HEK293 (cell line): ENCODE results near the gene OPTN.

Experiments used
- CTCF ChIA-PET: fragments of 350-600 bp; formaldehyde crosslinking; extraction: SDS; loops from one replicate; lab custom pipeline; 2021; ENCODE audit warnings: antibody characterized with exemption; lab: Yijun Ruan, JAX
- POLR2A ChIA-PET: fragments of 300-600 bp; formaldehyde crosslinking; extraction: SDS; loops from one replicate; lab custom pipeline; 2020; ENCODE audit warnings: antibody characterized with exemption, inconsistent platforms; lab: Yijun Ruan, JAX
- H3K27ac ChIP-seq: fragments of 200-500 bp; sonication (Bioruptor generic); 2 replicates; pipeline ENCODE4 v1.5.1; 2014; ENCODE audit warnings: low read depth, low read length, control low read depth, inconsistent platforms; ENCODE audit errors: extremely low read depth
- H3K36me3 ChIP-seq, 2 experiments: fragments of 200-500 bp in 1 of 2; sonication (Bioruptor generic) in 1 of 2; 1 replicate in 1 of 2; 2 replicates in 1 of 2; pipeline ENCODE4 v1.5.1; 2014 to 2017; ENCODE audit warnings: inconsistent platforms in 2 of 2, low read length in 2 of 2; ENCODE audit not compliant: control insufficient read depth in 2 of 2, insufficient read depth in 1 of 2
- H3K4me1 ChIP-seq: fragments of 200-500 bp; sonication (Bioruptor generic); 2 replicates; pipeline ENCODE4 v1.5.1; 2014; ENCODE audit warnings: mild to moderate bottlenecking, low read length, inconsistent platforms; ENCODE audit not compliant: control insufficient read depth, insufficient read depth
- H3K4me3 ChIP-seq: 2 replicates; pipeline ENCODE4 v1.5.1; 2011; ENCODE audit warnings: low read depth, mild to moderate bottlenecking, control low read depth, low read length, moderate library complexity
- H3K9me3 ChIP-seq: fragments of 200-500 bp; sonication (Bioruptor generic); 2 replicates; pipeline ENCODE4 v1.5.1; 2014; ENCODE audit warnings: low read depth, low read length, inconsistent platforms; ENCODE audit not compliant: control insufficient read depth, insufficient read depth
- GLI4 ChIP-seq: fragments of 450-650 bp; formaldehyde crosslinking; IDR thresholded peaks from 2 replicates; pipeline ENCODE4 v1.5.1; 2016; ENCODE audit warnings: missing biosample characterization, missing genetic modification characterization
- HOXD13 ChIP-seq: sonication (generic); formaldehyde crosslinking; IDR thresholded peaks from 2 replicates; pipeline ENCODE4 v1.8.0; 2022; ENCODE audit warnings: missing genetic modification reagents, borderline replicate concordance
- IKZF3 ChIP-seq: fragments of 450-650 bp; IDR thresholded peaks from 2 replicates; pipeline ENCODE4 v1.5.0; 2018; ENCODE audit warnings: missing biosample characterization, mild to moderate bottlenecking, missing genetic modification characterization, moderate library complexity
- KLF1 ChIP-seq: fragments of 450-650 bp; formaldehyde crosslinking; IDR thresholded peaks from 2 replicates; pipeline ENCODE4 v1.5.1; 2016; ENCODE audit warnings: missing biosample characterization, missing genetic modification characterization
- MEIS1 ChIP-seq: sonication (generic); formaldehyde crosslinking; IDR thresholded peaks from 2 replicates; pipeline ENCODE4 v1.8.1; 2022; ENCODE audit warnings: missing genetic modification reagents, mild to moderate bottlenecking, borderline replicate concordance
- OVOL3 ChIP-seq: fragments of 450-650 bp; formaldehyde crosslinking; IDR thresholded peaks from 2 replicates; pipeline ENCODE4 v1.5.1; 2016; ENCODE audit warnings: missing biosample characterization, missing genetic modification characterization
- SP2 ChIP-seq: fragments of 450-650 bp; formaldehyde crosslinking; IDR thresholded peaks from 2 replicates; pipeline ENCODE4 v1.5.1; 2016; ENCODE audit warnings: missing biosample characterization, missing genetic modification characterization
- WT1 ChIP-seq: fragments of 450-650 bp; formaldehyde crosslinking; IDR thresholded peaks from 2 replicates; pipeline ENCODE4 v1.5.1; 2016; ENCODE audit warnings: missing biosample characterization, missing genetic modification characterization
- ZFP37 ChIP-seq: fragments of 450-650 bp; formaldehyde crosslinking; IDR thresholded peaks from 2 replicates; pipeline ENCODE4 v1.5.1; 2016; ENCODE audit warnings: missing biosample characterization, missing genetic modification characterization
- ZNF155 ChIP-seq: fragments of 450-650 bp; formaldehyde crosslinking; IDR thresholded peaks from 2 replicates; pipeline ENCODE4 v1.5.1; 2016; ENCODE audit warnings: missing biosample characterization, missing genetic modification characterization
- ZNF175 ChIP-seq: fragments of 450-650 bp; formaldehyde crosslinking; IDR thresholded peaks from 2 replicates; pipeline ENCODE4 v1.5.1; 2016; ENCODE audit warnings: missing biosample characterization, missing genetic modification characterization
- ZNF184 ChIP-seq: fragments of 450-650 bp; IDR thresholded peaks from 2 replicates; pipeline ENCODE4 v1.5.1; 2018; ENCODE audit warnings: missing biosample characterization, mild to moderate bottlenecking, missing genetic modification characterization
- ZNF2 ChIP-seq: fragments of 450-650 bp; formaldehyde crosslinking; IDR thresholded peaks from 2 replicates; pipeline ENCODE4 v1.5.1; 2016; ENCODE audit warnings: missing biosample characterization, missing genetic modification characterization
- ZNF302 ChIP-seq: fragments of 450-650 bp; formaldehyde crosslinking; IDR thresholded peaks from 2 replicates; pipeline ENCODE4 v1.5.1; 2016; ENCODE audit warnings: missing biosample characterization, missing genetic modification characterization, low read depth
- ZNF324 ChIP-seq: fragments of 450-650 bp; formaldehyde crosslinking; IDR thresholded peaks from 2 replicates; pipeline ENCODE4 v1.5.1; 2016; ENCODE audit warnings: missing biosample characterization, missing genetic modification characterization
- ZNF558 ChIP-seq: fragments of 450-650 bp; formaldehyde crosslinking; IDR thresholded peaks from 2 replicates; pipeline ENCODE4 v1.5.1; 2016; ENCODE audit warnings: missing biosample characterization, missing genetic modification characterization
- ZNF560 ChIP-seq: fragments of 450-650 bp; formaldehyde crosslinking; IDR thresholded peaks from 2 replicates; pipeline ENCODE4 v1.5.1; 2017; ENCODE audit warnings: missing biosample characterization, missing genetic modification characterization, borderline replicate concordance
- ZNF768 ChIP-seq: fragments of 450-650 bp; formaldehyde crosslinking; IDR thresholded peaks from 2 replicates; pipeline ENCODE4 v1.5.1; 2018; ENCODE audit warnings: missing biosample characterization, mild to moderate bottlenecking, missing genetic modification characterization
- TF ChIP-seq, protein P1 (sequence below): fragments of 450-650 bp; formaldehyde crosslinking; IDR thresholded peaks from 2 replicates; pipeline ENCODE4 v1.5.0; 2017; ENCODE audit warnings: missing biosample characterization, missing genetic modification characterization, borderline replicate concordance

OPTN gene

DNA sequence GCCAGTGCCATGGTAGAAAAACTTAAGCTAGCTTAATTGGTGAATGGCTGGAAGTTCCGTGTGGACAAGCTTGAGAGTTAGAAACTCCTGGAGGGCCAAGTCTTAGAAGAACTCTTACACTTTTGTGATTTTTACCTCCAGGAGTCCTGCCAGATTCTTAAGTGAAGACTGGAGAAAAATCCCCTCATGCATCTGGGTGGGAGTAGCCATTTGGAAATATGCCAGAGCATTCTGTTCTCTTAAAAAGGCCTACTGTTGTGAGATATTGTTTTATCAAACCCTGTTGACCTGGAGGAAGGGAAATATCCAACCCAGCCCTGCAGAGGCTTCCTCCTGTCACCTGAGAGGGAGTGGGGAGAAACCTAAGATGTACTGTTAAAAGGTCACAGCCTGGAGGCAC is 43.8 kb downstream of the OPTN start:
- TF ChIP-seq, protein P1, sequence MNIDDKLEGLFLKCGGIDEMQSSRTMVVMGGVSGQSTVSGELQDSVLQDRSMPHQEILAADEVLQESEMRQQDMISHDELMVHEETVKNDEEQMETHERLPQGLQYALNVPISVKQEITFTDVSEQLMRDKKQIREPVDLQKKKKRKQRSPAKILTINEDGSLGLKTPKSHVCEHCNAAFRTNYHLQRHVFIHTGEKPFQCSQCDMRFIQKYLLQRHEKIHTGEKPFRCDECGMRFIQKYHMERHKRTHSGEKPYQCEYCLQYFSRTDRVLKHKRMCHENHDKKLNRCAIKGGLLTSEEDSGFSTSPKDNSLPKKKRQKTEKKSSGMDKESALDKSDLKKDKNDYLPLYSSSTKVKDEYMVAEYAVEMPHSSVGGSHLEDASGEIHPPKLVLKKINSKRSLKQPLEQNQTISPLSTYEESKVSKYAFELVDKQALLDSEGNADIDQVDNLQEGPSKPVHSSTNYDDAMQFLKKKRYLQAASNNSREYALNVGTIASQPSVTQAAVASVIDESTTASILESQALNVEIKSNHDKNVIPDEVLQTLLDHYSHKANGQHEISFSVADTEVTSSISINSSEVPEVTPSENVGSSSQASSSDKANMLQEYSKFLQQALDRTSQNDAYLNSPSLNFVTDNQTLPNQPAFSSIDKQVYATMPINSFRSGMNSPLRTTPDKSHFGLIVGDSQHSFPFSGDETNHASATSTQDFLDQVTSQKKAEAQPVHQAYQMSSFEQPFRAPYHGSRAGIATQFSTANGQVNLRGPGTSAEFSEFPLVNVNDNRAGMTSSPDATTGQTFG (tag by site-specific recombination), result no peak
- TF ChIP-seq ZFP37, result no peak
- no peak for TF ChIP-seq ZNF560 (tag by site-specific recombination)
- no peak for TF ChIP-seq ZNF155 (tag by site-specific recombination)
- TF ChIP-seq SP2, result no peak
- no peak for TF ChIP-seq ZNF184
- no peak for TF ChIP-seq GLI4 (tag by site-specific recombination)
- no peak for TF ChIP-seq WT1 (tag by site-specific recombination)
- no peak for TF ChIP-seq ZNF175 (tag by site-specific recombination)
- no peak for TF ChIP-seq ZNF324 (tag by site-specific recombination)
- H3K27ac ChIP-seq, result no peak overlapping the region
- no peaks in the 10 kb centered on the region for H3K4me1 ChIP-seq
- ChIA-PET CTCF (interaction anchor here (0.5 kb wide), 1 partner anchor 752 kb away, joined by 5 read pairs; no protein-coding TSS in a partner anchor), POLR2A (interaction anchor here (0.6 kb wide), 1 partner anchor 58 kb away, joined by 6 read pairs; no protein-coding TSS in a partner anchor)
- H3K36me3 ChIP-seq, result peaks cover 0 to 10% of the 10 kb centered on the region in 2 experiments; a peak in 1 of 3 replicates
- H3K4me3 ChIP-seq, result no peak overlapping the region
- no peaks in the 10 kb centered on the region for H3K9me3 ChIP-seq

DNA sequence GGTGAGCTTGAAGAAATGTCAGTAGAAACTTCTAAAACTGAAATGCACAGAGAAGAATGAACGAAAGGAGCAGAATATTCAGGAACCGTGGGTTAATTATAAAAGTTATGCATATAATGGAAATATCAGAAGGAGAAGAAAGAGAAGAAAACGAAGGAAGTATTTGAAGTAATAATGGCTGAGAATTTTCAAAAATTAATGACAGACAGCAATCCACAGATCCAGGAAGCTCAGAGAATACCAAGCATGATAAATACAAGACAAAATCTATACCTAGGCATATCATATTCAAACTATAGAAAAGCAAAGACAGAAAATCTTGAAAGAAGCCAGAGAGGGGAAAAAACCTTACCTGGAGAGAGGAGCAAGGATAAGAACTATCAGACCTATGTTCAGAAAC is 44.9 kb downstream of the OPTN start:
- Histone ChIP-seq H3K36me3 (peaks cover 0 to 10% of the 10 kb centered on the region in 2 experiments; a peak in 1 of 3 replicates), H3K9me3 (no peaks in the 10 kb centered on the region), H3K27ac (no peak overlapping the region), H3K4me3 (no peak overlapping the region), H3K4me1 (no peaks in the 10 kb centered on the region)
- POLR2A ChIA-PET, result no interaction called here
- TF ChIP-seq ZNF2 (no peak), MEIS1 (CRISPR knock-in tag) (no peak), ZNF768 (tag by site-specific recombination) (no peak), HOXD13 (CRISPR knock-in tag) (no peak), IKZF3 (tag by site-specific recombination) (no peak), ZNF175 (tag by site-specific recombination) (no peak), OVOL3 (tag by site-specific recombination) (no peak), ZNF558 (tag by site-specific recombination) (peak; percentile 99)
- CTCF ChIA-PET, result interaction anchor here (0.6 kb wide), 1 partner anchor 16 kb away, joined by 3 read pairs; no protein-coding TSS in a partner anchor

DNA sequence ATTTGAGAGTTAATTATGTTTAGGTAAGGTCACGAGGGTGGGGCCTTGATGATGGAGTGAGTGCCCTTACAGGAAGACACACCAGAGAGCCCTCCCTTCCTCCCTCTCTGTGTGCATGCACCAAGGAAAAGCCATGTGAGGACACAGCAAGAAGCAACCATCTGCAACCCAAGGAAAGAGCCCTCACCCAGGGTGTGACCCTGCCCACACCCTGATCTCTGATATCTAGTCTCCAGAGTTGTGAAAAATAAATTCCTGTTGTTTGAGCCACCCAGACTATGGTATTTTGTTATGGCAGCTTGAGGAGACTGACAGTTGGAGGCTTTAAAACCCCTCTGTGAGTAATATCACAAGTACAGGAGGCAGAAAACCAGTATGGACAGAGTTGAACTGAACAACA is 46.4 kb downstream of the OPTN start:
- Histone ChIP-seq H3K36me3 (no peaks in the 10 kb centered on the region), H3K27ac (no peak overlapping the region), H3K4me1 (no peaks in the 10 kb centered on the region), H3K9me3 (no peaks in the 10 kb centered on the region), H3K4me3 (no peak overlapping the region)
- no peak for TF ChIP-seq ZNF302 (tag by site-specific recombination)
- TF ChIP-seq KLF1 (tag by site-specific recombination), result peak; percentile 88
- ChIA-PET POLR2A (no interaction called here), CTCF (no interaction called here)
